NCI-H1436 treated with DMSO at 0.1 percent for 48 hours (cell line): ENCODE results near the gene INSRR.

Source experiments
- DNase-seq: peaks from one replicate; lab custom pipeline; 2025; lab: John Stamatoyannopoulos, UW

The INSRR gene

GRCh38 chr1:156874142-156874541, 15.2 kb upstream of the INSRR start:
- no peak for DNase-seq

GRCh38 chr1:156873659-156874058, 14.7 kb upstream of the INSRR start:
- no peak for DNase-seq

GRCh38 chr1:156869455-156869854, 10.5 kb upstream of the INSRR start:
- no peak for DNase-seq

GRCh38 chr1:156868341-156868740, 9.4 kb upstream of the INSRR start:
- no peak for DNase-seq

DNA sequence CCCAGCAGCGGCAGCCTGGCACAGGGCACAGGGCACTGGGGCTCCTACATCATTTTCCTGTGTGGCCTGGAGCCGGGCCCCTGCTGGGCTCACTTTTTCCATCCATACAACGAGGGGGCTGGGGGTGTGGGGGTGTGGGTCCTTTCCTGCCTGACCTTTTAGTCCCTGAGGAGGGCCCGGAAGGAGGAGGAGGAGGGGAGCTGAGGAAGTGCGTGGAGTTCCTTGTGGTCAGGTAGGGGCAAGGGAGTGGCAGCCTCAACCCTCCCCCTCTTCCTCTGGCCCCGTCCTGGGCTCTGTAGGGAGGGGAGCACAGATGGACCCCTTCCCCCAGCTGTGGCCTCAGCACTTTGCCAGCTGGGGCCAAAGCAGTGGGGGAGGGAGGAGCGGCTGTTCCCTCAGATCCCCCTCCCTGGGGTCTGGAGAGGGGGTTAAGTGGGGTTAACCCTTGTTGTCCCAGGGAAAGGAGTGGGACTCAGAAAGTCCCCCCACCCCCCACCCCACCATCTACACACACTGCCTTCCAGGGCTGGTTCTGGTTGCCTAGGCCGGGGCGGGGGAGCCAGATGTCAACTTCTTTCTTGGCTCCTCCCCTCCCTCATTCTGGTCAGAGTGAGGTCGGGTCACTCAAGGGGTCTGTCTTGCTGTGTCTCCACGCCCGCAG, 7.5 kb upstream of the INSRR start:
- no peak for DNase-seq

GRCh38 chr1:156865865-156866248, 6.9 kb upstream of the INSRR start:
- no peak for DNase-seq

GRCh38 chr1:156865258-156865657, 6.3 kb upstream of the INSRR start:
- DNase-seq, result no peak

DNA sequence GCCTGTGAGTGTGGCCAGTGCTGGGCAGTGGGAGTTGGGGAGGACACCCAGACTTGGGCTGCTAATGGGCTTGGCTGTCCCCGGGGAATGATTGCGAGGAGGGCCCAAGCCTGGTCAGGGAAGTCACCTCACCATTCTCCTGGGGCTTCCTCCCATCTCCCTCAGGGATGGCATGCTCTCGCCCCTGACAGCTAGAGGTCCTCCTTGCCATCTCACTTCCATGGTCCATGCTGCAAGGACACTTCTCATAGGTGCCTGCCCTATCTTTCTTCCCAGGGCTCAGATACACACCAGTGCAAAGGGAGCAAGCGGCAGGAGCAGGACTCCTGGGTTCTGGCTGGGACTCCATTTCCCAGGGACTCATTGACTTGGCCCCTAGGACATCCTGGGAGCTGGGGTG, 5.9 kb upstream of the INSRR start:
- no peak for DNase-seq

DNA sequence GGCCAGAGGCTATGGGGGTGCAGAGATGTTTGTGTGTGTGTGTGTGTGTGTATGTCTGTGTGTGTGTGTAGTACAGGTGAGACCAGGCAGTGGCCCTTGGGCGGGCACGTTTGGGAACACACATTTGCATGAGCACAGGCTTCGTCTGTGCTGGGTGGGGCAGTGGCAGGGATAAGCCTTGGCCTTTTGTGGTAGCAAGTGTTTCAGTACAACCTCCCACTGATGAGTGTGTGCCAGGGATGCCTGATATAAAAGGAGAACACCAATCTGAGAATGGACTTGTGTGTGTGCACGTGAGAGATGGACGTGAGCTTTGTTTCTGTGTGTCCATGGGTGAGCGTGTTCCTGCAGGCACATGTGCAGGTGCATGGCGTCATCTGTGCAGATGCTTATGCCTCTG, 4.7 kb upstream of the INSRR start:
- no peak for DNase-seq

GRCh38 chr1:156862997-156863599, 4.2 kb upstream of the INSRR start:
- DNase-seq, result no peak

DNA sequence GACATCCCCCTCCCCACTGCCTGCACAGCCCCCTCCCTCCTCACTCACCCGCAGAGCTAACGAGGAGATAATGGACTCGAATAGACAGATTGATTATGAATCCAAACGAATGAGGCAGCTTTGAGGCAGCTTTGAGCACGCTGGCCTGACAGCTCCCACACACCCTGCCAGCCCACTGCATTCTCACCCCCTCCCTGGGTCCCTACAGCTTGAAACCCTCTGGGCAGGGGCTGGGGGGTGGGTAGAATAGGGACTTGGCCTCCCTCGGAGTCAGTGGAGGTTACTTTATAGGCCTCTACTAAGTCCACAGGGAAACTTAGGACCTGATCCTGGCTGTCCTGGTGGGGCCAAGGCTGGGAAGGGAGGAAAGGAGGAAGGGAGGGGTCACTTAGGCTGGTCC, 3.7 kb upstream of the INSRR start:
- DNase-seq, result no peak

DNA sequence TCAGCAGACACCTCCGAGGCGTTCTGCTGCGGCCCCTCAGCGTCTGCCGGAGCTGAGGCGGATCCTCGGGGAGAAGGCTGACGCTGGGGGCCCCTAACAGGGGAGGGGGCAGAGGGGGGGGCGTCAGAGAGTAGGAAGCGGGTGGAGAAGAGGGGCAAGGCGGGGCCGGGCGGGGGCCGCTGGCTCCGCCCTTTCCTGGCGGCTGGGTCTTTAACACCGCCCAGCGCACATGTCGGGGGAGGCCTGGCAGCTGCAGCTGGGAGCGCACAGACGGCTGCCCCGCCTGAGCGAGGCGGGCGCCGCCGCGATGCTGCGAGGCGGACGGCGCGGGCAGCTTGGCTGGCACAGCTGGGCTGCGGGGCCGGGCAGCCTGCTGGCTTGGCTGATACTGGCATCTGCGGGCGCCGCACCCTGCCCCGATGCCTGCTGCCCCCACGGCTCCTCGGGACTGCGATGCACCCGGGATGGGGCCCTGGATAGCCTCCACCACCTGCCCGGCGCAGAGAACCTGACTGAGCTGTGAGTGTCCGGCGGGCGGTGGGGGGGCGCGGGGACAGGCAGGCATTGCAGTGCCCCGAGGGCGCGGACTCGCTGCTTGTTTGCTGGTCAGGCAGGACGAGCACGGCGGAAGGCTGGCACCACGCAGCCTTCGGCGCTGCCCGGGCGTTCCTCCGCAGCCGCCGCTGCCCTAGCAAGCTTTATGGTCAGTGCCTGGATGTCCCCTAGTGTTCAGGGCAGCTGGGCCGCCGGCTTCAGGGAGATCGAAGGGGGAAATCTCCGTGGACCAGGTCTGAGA, 1.9 kb upstream of the INSRR start, which contains the start of gene NTRK1:
Gene NTRK1, plus strand, starts transcription at position 238 of the 796 bp plus-strand sequence. Its CDS starts 70 bp downstream, at position 308.
- no peak for DNase-seq

DNA sequence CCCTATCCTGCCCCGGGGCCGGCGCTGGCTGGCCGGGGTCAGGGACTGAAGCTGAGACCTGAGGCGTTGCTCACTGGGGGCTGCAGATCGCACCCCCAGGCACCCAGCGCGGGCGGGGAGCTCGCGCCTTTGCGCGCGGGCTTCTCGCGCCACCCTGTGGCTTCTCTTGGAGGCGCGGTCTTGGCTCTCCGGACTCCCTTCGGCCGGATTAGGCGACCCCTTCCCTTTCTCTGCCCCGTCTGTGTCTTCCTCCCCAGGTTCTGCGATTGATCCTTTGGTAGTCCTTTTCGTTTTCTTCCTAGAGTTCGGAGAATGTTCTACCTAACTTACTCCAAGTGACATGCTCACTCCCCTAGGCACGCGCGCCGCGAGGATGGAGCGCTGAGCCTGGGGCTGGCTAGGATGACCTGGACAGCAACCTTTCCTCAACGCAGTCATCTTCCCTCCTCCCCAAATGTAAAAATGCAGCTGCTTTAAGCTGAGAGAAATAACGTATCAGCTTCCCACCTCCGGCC, 1.3 kb upstream of the INSRR start:
- DNase-seq, result no peak

DNA sequence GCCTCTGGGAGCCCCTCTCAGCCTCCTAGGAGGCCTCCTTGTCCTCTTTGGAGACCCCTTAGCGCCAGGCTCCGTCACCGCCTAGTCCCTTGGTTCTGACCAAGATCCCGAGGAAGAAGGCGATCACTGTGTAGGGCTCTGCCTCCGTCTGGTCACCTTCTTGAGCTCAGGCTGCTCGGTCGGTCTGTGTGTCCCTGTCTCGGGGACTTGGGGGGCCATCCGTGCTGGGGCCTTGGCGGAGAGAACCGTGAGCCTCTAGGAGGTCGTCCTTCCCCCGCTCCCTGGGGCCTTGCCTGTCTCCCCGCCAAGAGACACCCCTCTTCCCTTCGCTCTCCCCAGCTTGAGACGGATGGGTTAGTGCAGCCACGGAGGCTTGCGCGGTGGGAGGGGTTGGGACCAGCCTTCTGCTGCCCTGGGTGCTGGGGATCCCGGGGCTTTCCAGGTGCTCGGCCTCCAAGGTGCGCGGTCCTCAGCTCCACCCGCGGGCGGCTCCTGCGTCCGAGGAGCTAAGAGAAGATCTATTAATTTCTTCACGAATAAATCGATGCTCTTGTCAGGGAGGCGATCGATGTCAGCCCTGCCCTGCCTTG, 701 bp upstream of the INSRR start:
- DNase-seq, result no peak

- no peak for DNase-seq
Observed at GRCh38 chr1:156858555-156858956, 361 bp downstream of the INSRR start.

GRCh38 chr1:156857532-156857931, 1.4 kb downstream of the INSRR start:
- no peak for DNase-seq

DNA sequence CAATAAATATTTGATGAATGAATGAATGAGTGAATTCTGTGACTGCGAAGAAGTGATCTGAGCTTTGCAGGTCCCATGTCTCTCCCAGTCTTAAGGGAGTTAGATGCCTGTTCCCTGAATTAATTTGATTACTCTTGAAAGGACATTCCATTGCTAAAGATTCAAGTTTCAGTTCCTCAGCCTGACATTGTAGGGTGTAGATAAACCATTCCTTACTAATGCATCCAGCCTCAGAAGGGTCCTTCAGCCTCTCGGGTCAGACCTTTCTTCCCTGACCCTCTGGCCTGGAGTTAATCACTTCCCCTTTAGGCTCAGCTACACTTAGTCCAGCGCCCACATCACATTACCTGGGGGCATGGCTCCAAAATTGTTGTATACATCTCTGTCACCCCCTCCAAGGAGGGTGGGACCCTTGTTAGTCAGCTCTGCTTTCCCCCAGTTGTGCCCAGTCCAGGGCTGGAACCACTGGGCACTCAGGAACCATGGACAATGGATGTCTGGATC, 2.6 kb downstream of the INSRR start:
- DNase-seq, result no peak

DNA sequence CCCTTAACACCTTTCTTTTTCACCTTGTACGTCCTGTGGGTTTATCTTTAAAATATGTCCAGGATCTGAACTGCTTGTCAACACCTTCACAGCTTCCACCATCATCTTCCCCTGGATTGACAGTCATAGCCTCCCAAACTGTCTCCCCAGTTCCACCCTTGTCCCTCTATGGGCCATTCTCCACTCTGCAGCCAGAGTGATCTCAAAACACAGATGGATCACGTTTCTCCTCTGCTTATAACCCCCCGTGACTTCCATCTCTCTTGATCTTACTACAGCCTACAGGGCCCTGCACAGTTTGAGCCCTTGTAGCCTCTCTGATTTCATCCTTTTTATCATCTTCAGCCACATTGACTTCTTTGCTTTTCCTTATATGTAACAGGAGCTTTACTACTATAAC, 4.3 kb downstream of the INSRR start:
- DNase-seq, result no peak

- no peak for DNase-seq
Observed at GRCh38 chr1:156853761-156854160, 5.2 kb downstream of the INSRR start.

DNA sequence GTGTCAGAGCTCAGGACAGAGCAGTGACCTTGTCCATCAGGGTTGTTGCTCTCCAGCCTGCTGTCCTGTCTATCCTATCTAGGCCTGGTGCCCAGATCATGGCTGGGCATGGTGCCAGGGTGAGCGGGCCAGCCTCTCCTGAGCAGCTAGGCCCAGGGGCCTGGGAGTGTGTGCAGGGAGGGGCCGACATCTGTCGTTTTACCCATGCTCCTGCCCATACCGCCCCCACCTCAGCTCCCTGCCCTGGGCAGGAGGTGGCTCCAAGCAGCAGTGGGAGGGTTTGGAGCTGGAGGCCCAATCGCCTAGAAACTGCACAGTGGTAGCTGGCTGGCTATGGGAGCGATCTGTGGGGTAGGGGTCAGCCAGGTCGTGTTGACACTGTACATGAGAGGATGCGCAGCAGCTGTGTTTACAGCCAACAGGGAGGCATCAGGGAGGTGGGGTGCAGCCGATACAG, 6.5 kb downstream of the INSRR start:
- DNase-seq, result no peak

DNA sequence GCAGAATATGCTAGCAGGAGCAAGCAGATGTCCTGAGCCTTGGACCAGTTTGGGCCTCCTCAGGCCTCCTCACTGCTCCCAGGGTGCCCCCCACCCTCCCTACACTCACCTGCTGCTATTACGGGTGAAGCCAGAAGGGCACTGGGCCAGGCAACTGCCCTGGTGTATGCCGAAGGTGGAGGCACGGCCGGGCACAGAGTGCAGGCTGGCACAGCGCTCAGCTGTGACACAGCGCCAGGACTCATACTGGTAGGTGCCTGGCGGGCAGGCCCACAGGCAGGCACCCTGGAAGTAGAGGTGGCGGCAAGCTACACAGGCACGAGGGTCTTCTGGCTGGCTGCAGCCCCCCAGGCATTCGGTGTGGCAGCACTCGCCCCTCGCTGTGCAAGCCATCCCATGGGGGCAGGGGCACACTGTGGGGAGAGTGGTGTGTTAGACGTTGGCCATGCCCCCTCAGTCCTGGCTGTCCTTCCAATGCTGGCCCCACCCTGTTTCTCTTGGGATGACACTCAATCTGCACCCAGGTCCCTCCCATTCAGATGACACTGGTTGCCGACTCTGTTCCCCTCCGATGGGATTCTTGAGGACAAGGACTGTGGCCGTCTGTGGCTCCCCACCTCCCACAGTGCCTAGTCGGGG, 7.0 kb downstream of the INSRR start:
- DNase-seq, result no peak

GRCh38 chr1:156849151-156849496, 9.8 kb downstream of the INSRR start:
- DNase-seq, result no peak
